ENCODE measurements around the gene LYST.

LYST gene

GRCh38 chr1:235887676-235888075 is 21.0 kb upstream of the LYST start:
- DNase-seq = no peak

GRCh38 chr1:235885655-235886262 is 19.1 kb upstream of the LYST start:
- DNase-seq = no peak

- DNase-seq = no peak
Measured at GRCh38 chr1:235883261-235883927, 16.7 kb upstream of the LYST start.

- DNase-seq = no peak
Measured at GRCh38 chr1:235882816-235883215, 16.1 kb upstream of the LYST start.

GRCh38 chr1:235881930-235882700 is 15.4 kb upstream of the LYST start:
- no peak for DNase-seq

GRCh38 chr1:235878082-235878811 is 11.5 kb upstream of the LYST start:
- no peak for DNase-seq

- DNase-seq = no peak
Measured at GRCh38 chr1:235876402-235876841, 9.7 kb upstream of the LYST start.

- no peak for DNase-seq
Measured at GRCh38 chr1:235875036-235875597, 8.4 kb upstream of the LYST start.

- DNase-seq = no peak
Measured at GRCh38 chr1:235874261-235874660, 7.6 kb upstream of the LYST start.

- no peak for DNase-seq
Measured at GRCh38 chr1:235873571-235873970, 6.9 kb upstream of the LYST start.

- no peak for DNase-seq
Measured at GRCh38 chr1:235873045-235873444, 6.3 kb upstream of the LYST start.

GRCh38 chr1:235872270-235872669 is 5.6 kb upstream of the LYST start:
- DNase-seq = no peak

GRCh38 chr1:235867903-235868469 is 1.3 kb upstream of the LYST start:
- no peak for DNase-seq

GRCh38 chr1:235866913-235867845 is 473 bp upstream of the LYST start:
- peak; percentile 97 for DNase-seq

GRCh38 chr1:235865565-235866204 is 1.0 kb downstream of the LYST start:
- DNase-seq = no peak

GRCh38 chr1:235864931-235865525 is 1.7 kb downstream of the LYST start:
- no peak for DNase-seq

- no peak for DNase-seq
Measured at GRCh38 chr1:235864469-235864868, 2.2 kb downstream of the LYST start.

- no peak for DNase-seq
Measured at GRCh38 chr1:235863699-235864093, 3.0 kb downstream of the LYST start.

- no peak for DNase-seq
Measured at GRCh38 chr1:235861857-235862256, 4.8 kb downstream of the LYST start.

- DNase-seq = no peak
Measured at GRCh38 chr1:235860829-235861228, 5.9 kb downstream of the LYST start.

GRCh38 chr1:235859789-235860188 is 6.9 kb downstream of the LYST start:
- no peak for DNase-seq

All from NK-92 treated with Interleukin-12 subunit alpha and Interleukin-12 subunit beta, amount 100 ng/mL, for 24 hours (cell line).